GM18951 (cell line): ENCODE data around the gene HSDL1.

ENCODE experiments used
- POLR2A ChIP-seq: IDR thresholded peaks from 4 replicates; pipeline ENCODE4 v1.6.1; 2011; ENCODE audit warnings: mild to moderate bottlenecking; ENCODE audit not compliant: insufficient read length, insufficient read depth; ENCODE audit errors: extremely low read depth
- in situ Hi-C: fragments of 300-500 bp; cut with MboI; formaldehyde crosslinking; loops from one replicate; pipeline ENCODE4 v1.12.0; 2022; ENCODE audit warnings: low sequenced_read_pairs, mixed read lengths, inconsistent platforms; ENCODE audit not compliant: unreplicated experiment

The HSDL1 gene

DNA sequence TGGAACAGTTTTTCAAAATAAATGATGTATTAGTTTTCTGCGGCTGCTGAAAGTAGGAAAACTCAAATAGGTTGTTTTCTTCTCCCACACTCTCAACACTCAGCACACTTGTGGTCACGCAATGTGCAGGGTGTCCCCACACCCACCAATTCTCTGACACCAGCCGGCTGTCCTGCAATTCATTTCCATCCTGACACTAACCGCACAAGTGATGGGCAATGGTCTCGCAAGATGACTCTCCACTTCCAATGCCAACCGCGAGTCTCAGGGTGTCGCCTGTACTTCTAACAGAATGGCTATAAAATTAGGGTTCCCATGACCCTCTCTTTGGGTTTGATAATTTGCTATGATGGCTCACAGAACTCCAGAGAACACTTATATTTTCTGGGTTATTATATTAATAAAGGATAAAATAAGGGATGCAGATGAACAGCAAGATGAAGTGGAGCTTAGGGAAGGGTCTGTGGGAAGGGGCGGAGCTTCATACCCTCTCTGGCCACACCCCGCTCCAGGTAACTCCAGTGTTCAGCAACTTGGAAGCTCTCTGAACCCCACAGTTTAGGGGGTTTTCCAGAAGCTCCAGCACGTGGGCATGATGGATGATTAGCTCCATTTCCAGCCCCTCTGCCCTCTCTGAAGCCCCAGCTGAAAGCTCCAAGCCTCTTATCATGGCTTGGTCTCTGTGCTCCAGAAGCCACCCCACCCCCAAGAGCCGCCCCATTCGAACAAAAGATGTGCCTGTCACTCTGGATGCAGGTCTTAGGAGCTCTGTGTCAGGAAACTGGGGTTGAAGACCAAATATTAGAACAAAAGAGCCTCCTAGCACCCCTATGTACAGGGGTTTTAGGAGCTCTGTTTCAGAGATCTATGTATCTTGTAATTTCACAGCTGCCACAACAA, 22.1 kb upstream of the HSDL1 start:
- in situ Hi-C loops = no loop called here
- no peak for TF ChIP-seq POLR2A

- TF ChIP-seq POLR2A = no peak
- in situ Hi-C loops = no loop called here
These were observed 20.8 kb upstream of the HSDL1 start for GRCh38 chr16:84165746-84166145.

GRCh38 chr16:84161801-84162200, 16.8 kb upstream of the HSDL1 start:
- in situ Hi-C loops = no loop called here
- no peak for TF ChIP-seq POLR2A

- TF ChIP-seq POLR2A = no peak
- in situ Hi-C loops = no loop called here
These were observed 16.1 kb upstream of the HSDL1 start for GRCh38 chr16:84161037-84161436.

- in situ Hi-C loops = no loop called here
- TF ChIP-seq POLR2A = no peak
These were observed 14.8 kb upstream of the HSDL1 start for GRCh38 chr16:84159800-84160199.

- in situ Hi-C loops = no loop called here
- no peak for TF ChIP-seq POLR2A
These were observed 14.0 kb upstream of the HSDL1 start for GRCh38 chr16:84159007-84159406.

DNA sequence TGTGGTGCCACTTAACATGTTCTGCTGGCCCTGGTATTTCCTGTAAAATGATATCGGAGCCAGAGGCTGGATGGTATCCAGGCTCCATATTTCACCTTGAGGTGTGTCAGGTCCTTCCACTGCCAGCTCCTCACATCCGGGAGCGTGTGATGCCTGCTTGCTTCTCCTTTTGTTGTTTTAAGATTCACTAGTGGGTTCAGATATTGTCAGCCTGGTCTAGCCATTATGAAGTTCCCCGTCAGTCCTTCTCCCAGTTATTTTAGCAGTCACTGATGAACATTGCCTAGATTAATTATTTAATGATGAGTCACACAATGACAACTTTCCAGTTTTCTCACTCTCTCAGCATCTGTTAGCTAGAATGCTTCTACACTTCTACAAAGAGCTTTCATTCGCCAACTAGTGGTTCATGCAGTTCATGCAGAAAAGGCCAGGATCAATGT, 11.4 kb upstream of the HSDL1 start:
- in situ Hi-C loops = no loop called here
- no peak for TF ChIP-seq POLR2A

DNA sequence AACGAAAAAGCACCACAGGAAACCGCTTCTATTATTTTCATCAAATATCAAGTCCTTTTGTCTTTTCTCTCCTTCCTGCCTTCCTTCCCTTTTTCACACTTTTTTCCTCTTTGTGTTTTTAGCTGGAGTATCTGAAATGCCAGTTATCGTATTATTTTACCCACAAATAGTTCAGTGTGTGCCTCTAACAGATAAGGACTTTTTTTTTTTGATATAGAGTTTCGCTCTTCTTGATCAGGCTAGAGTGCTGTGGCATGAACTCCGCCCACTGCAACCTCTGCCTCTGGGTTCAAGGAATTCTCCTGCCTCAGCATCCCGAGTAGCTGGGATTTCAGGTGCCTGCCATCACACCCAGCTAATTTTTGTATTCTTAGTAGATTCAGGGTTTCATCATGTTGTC, 10.8 kb upstream of the HSDL1 start:
- in situ Hi-C loops = no loop called here
- TF ChIP-seq POLR2A = no peak

DNA sequence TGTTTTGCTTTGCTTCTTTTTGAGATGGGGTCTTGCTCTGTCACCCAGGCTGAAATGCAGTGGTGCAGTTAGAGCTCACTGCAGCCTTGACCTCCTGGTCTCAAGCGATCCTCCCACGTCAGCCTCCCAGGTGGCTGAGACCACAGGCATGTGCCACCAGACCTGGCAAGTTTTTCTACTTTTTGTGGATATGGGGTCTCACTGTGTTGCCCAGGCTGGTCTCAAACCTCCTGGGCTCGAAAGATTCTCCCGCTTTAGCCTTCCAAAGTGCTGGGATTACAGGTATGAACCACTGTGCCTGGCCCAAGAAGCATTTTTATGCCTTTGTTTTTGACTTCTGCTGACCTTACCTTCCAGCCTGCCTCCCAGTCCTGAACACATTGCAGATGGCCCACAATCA, 10.2 kb upstream of the HSDL1 start:
- in situ Hi-C loops = no loop called here
- TF ChIP-seq POLR2A = no peak

DNA sequence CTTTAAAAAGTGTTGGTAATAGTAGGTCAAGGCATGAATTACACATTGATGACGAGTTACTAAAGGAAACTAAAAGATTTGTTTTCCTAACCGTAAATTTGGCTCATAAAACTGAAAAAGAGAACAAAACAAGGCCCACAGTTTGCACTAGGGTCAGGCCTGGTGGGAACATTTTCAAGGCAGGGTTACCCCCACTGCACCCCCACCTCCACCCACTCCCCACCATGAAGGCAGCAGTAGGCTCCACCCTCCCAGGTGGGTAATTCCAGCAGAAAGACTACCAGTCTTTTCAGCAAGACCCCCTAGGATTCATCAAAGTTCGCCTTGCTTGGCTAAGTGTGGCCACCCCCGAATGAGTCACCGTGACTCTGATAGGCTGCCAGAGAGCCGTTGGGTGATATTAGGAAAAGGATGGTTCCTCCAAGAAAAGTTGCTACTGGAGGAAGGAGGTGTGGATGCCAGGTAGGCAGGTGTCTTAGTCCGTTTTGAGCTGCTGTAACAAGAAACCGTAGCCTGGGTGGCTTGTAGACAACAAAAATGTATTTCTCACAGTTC, 8.8 kb upstream of the HSDL1 start:
- no peak for TF ChIP-seq POLR2A
- in situ Hi-C loops = no loop called here

GRCh38 chr16:84150926-84151325, 5.9 kb upstream of the HSDL1 start:
- no peak for TF ChIP-seq POLR2A
- in situ Hi-C loops = no loop called here

DNA sequence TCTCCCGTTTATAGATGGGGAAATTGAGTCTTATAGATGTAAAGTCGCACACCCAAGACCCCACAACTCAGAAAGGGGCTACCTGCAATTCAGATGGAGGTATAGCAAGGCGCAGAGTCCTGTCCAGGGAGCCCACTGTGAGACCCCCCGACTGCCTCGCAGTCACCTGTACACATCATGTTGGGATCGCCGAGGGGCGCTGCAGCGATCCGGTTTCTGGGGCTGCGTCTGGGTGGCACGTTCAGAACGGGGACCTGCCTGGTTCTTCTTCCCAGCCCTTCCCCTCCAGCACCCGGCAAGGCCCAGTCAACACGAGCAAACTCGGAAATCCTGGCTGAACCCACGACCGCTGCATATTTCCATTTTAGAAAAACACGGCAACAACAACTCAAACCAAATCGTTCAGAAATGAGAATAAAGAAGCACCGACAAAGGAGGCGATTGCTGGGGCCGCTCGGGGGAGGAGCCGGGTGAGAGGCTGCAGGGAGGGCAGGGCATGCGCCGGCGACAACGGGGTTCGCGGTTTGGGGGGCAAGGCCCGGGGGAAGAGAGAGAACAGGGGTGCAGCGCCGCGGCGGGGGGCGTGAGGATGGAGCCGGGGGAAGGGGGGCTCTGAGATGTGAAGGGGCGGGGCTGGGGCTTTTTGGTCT, 643 bp downstream of the HSDL1 start:
- in situ Hi-C loops = no loop called here
- TF ChIP-seq POLR2A = no peak

- in situ Hi-C loops = no loop called here
- no peak for TF ChIP-seq POLR2A
These were observed 1.2 kb downstream of the HSDL1 start for GRCh38 chr16:84143784-84144199.

DNA sequence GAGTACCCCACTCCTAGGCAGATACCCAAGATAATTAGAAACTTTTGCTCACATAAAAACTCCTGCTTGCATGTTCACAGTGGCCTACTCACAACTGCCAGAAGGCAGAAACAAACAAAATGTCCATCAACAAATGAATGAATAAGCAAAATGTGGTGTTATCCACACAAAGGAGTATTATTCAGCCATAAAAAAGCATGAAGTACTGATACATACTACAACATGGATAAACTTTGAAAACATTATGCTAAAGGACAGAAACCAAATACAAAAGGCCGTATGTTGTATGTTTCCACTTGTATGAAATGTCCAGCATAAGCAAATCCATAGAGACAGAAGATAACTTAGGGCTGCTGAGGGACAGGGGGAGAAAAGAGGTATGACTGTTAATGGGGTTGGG, 1.9 kb downstream of the HSDL1 start:
- in situ Hi-C loops = no loop called here
- TF ChIP-seq POLR2A = no peak
